HepG2 (cell line): Measurements from ENCODE around the gene RNF182. TPM values are rescaled to one million over a fixed set of nuclear protein-coding genes. Genes with fewer than 3 reads are reported as not detected.

ENCODE experiments used
- ATAC-seq: fragments of 200-7000 bp; cut with Tn5 transposase; 3 replicates; pipeline ENCODE4 v1.9.1; 2020; ENCODE audit warnings: mild to moderate bottlenecking, moderate library complexity
- BruUV-seq: library from RNA; stranded (reverse); fragments of 400-500 nt; replicated peaks from 2 replicates; lab custom pipeline; 2021; lab: Mats Ljungman, UMichigan
- CTCF ChIA-PET: fragments of 300-600 bp; formaldehyde crosslinking; extraction: SDS; loops from one replicate; lab custom pipeline; 2021; ENCODE audit warnings: low total read pairs, inconsistent platforms, low intra/inter-chr PET ratio; lab: Yijun Ruan, JAX
- POLR2A ChIA-PET: fragments of 350-600 bp; sonication (Branson Sonifier 250); formaldehyde crosslinking; loops from one replicate; lab custom pipeline; 2020; ENCODE audit warnings: antibody characterized with exemption, inconsistent platforms; lab: Yijun Ruan, JAX
- DNase-seq: peaks from one replicate; pipeline ENCODE4 v3.0.0-alpha.2; 2015; ENCODE audit warnings: low spot score
- FAIRE-seq: peaks from 3 replicates; lab custom pipeline; 2011; peaks lifted over from hg19 to GRCh38; lab: Jason Lieb, UNC
- H2AFZ ChIP-seq: one replicate; pipeline ENCODE4 v1.6.1; 2011; ENCODE audit warnings: low read length, inconsistent platforms
- H3K27ac ChIP-seq: fragments of 300-600 bp; 3 replicates; pipeline ENCODE4 v1.8.0; 2011; ENCODE audit warnings: mixed run types, mild to moderate bottlenecking, mixed read lengths, low read length, inconsistent platforms; ENCODE audit not compliant: insufficient read depth; ENCODE audit errors: extremely low read length
- H3K27me3 ChIP-seq, 2 experiments: fragments of 200-600 bp in 1 of 2; 2 replicates in 1 of 2; 3 replicates in 1 of 2; pipeline versions ENCODE4 v1.6.0 to v1.8.0; 2011; ENCODE audit warnings: low read length in 2 of 2, mild to moderate bottlenecking in 2 of 2, moderate library complexity in 2 of 2, inconsistent platforms in 1 of 2; ENCODE audit not compliant: insufficient read depth in 2 of 2, control insufficient read depth in 1 of 2
- H3K36me3 ChIP-seq, 2 experiments: fragments of 200-600 bp in 1 of 2; replicated peaks in 1 of 2; 2 replicates in 1 of 2; 3 replicates in 1 of 2; pipeline versions ENCODE4 v1.5.1 to v1.8.0; 2011; ENCODE audit warnings: low read length in 2 of 2, inconsistent platforms in 1 of 2; ENCODE audit not compliant: insufficient read depth in 2 of 2, control insufficient read depth in 1 of 2
- H3K4me1 ChIP-seq: 2 replicates; pipeline ENCODE4 v1.5.1; 2012; ENCODE audit warnings: low read length, inconsistent platforms; ENCODE audit not compliant: insufficient read depth
- H3K4me2 ChIP-seq: 2 replicates; pipeline ENCODE4 v1.6.0; 2011; ENCODE audit warnings: low read depth, low read length, inconsistent platforms
- H3K4me3 ChIP-seq, 3 experiments: fragments of 200-600 bp in 1 of 3; sonication (generic), shearing (Covaris generic) in 1 of 3; replicated peaks in 1 of 3; 2 replicates each; pipeline ENCODE4 v1.5.1; 2011 to 2016; ENCODE audit warnings: low read length in 3 of 3, inconsistent platforms in 2 of 3, low read depth in 2 of 3, mild to moderate bottlenecking in 2 of 3, control low read depth in 1 of 3, mixed read lengths in 1 of 3; ENCODE audit not compliant: insufficient read depth in 1 of 3
- H3K79me2 ChIP-seq: one replicate; pipeline ENCODE4 v1.6.1; 2011; ENCODE audit warnings: low read length, inconsistent platforms; ENCODE audit not compliant: insufficient read depth
- H3K9ac ChIP-seq: 2 replicates; pipeline ENCODE4 v1.6.0; 2011; ENCODE audit warnings: mild to moderate bottlenecking, low read depth, low read length, inconsistent platforms; ENCODE audit not compliant: insufficient read depth
- H3K9me3 ChIP-seq: 2 replicates; pipeline ENCODE4 v1.5.1; 2012; ENCODE audit warnings: mild to moderate bottlenecking, low read length
- H4K20me1 ChIP-seq: 2 replicates; pipeline ENCODE4 v1.6.0; 2011; ENCODE audit warnings: inconsistent platforms, mild to moderate bottlenecking, low read length, moderate library complexity; ENCODE audit not compliant: insufficient read depth
- CC2D1A ChIP-seq: sonication (generic); formaldehyde crosslinking; IDR thresholded peaks from 2 replicates; pipeline ENCODE4 v1.8.1; 2023; ENCODE audit warnings: mild to moderate bottlenecking, missing genetic modification reagents
- GZF1 ChIP-seq: sonication (generic); formaldehyde crosslinking; IDR thresholded peaks from 2 replicates; pipeline ENCODE4 v1.5.1; 2020; ENCODE audit warnings: mild to moderate bottlenecking, missing genetic modification reagents
- HDAC1 ChIP-seq: sonication (generic); formaldehyde crosslinking; IDR thresholded peaks from 2 replicates; pipeline ENCODE4 v1.5.1; 2020; ENCODE audit warnings: mild to moderate bottlenecking, missing genetic modification reagents
- IKZF4 ChIP-seq: sonication (generic); formaldehyde crosslinking; IDR thresholded peaks from 2 replicates; pipeline ENCODE4 v1.5.1; 2020; ENCODE audit warnings: borderline replicate concordance, mild to moderate bottlenecking, low read depth, missing genetic modification reagents; ENCODE audit errors: not compliant biosample characterization
- KAT7 ChIP-seq: IDR thresholded peaks from 2 replicates; pipeline ENCODE4 v1.6.1; 2018; ENCODE audit warnings: borderline replicate concordance, missing compliant biosample characterization
- KDM1A ChIP-seq: IDR thresholded peaks from 2 replicates; pipeline ENCODE4 v1.6.1; 2016; ENCODE audit warnings: missing compliant biosample characterization
- KMT2A ChIP-seq: sonication (generic); formaldehyde crosslinking; IDR thresholded peaks from 2 replicates; pipeline ENCODE4 v1.4.0; 2020; ENCODE audit warnings: missing genetic modification reagents
- MIER2 ChIP-seq: IDR thresholded peaks from 2 replicates; pipeline ENCODE4 v1.6.1; 2016; ENCODE audit warnings: missing biosample characterization, missing genetic modification reagents
- MTA1 ChIP-seq: sonication (generic); formaldehyde crosslinking; IDR thresholded peaks from 2 replicates; pipeline ENCODE4 v1.4.0; 2020; ENCODE audit warnings: missing genetic modification reagents, mild to moderate bottlenecking, borderline replicate concordance
- PAWR ChIP-seq: sonication (generic); formaldehyde crosslinking; IDR thresholded peaks from 2 replicates; pipeline ENCODE4 v1.4.0; 2020; ENCODE audit warnings: missing genetic modification reagents, mild to moderate bottlenecking, borderline replicate concordance
- SMAD1 ChIP-seq: sonication (generic); formaldehyde crosslinking; IDR thresholded peaks from 2 replicates; pipeline ENCODE4 v1.4.0; 2020; ENCODE audit warnings: missing genetic modification reagents, low read depth, mild to moderate bottlenecking, borderline replicate concordance
- SOX5 ChIP-seq: IDR thresholded peaks from 2 replicates; pipeline ENCODE4 v1.6.1; 2016; ENCODE audit warnings: borderline replicate concordance
- STAG1 ChIP-seq: sonication (generic); formaldehyde crosslinking; IDR thresholded peaks from 2 replicates; pipeline ENCODE4 v1.4.0; 2020; ENCODE audit warnings: missing genetic modification reagents
- TCF12 ChIP-seq, 2 experiments: fragments of 450-650 bp in 1 of 2; sonication (generic) in 1 of 2; formaldehyde crosslinking in 1 of 2; IDR thresholded peaks; 2 replicates each; pipeline versions ENCODE4 v1.6.1 to v1.8.0; 2017 to 2022; ENCODE audit warnings: antibody characterized with exemption in 1 of 2, mild to moderate bottlenecking in 1 of 2, missing genetic modification reagents in 1 of 2, moderate library complexity in 1 of 2
- ZFP36L1 ChIP-seq: sonication (generic); formaldehyde crosslinking; IDR thresholded peaks from 2 replicates; pipeline ENCODE4 v1.8.0; 2022; ENCODE audit warnings: mild to moderate bottlenecking, missing genetic modification reagents, moderate library complexity
- ZKSCAN1 ChIP-seq: fragments of 150-350 bp; IDR thresholded peaks from 2 replicates; pipeline ENCODE4 v1.6.1; 2014; ENCODE audit warnings: low read length
- ZNF10 ChIP-seq: sonication (generic); formaldehyde crosslinking; IDR thresholded peaks from 2 replicates; pipeline ENCODE4 v1.4.0; 2020; ENCODE audit warnings: mild to moderate bottlenecking, low read depth, missing genetic modification reagents, borderline replicate concordance
- WGBS: methylation state at CpG from one replicate; pipeline ENCODE4 v1.1.6; 2017; ENCODE audit warnings: low lambda C conversion rate; 5-methylcytosine and 5-hydroxymethylcytosine counted together
- in situ Hi-C: cut with HindIII; loops from 2 replicates; pipeline ENCODE4 v1.10.0; 2017; ENCODE audit warnings: low pct_unique_long_range_greater_than_20kb; ENCODE audit not compliant: extremely low pct_ligation_motif_present
- intact Hi-C: fragments of 100-400 bp; cut with micrococcal nuclease; formaldehyde crosslinking; loops from one replicate; pipeline ENCODE4 v1.10.0; 2022; ENCODE audit not compliant: unreplicated experiment
- polyA plus RNA-seq, 8 experiments: library from polyadenylated mRNA; depleted of rRNA in 3 of 8; stranded (reverse) in 7 of 8; unstranded in 1 of 8; fragments of >200 nt; fragmentation: Illumina TruSeq in 4 of 8; extraction: Trizol in 4 of 8; gene quantifications; 2 replicates each; pipeline versions ENCODE4 v1.2.1 to v1.2.3, GENCODE V29; 2011 to 2016; ENCODE audit warnings: low read depth in 4 of 8, missing spikeins in 1 of 8, mixed read lengths in 1 of 8; ENCODE audit not compliant: insufficient read depth in 1 of 8
- total RNA-seq, 5 experiments: library from RNA; depleted of rRNA; stranded (reverse); fragments of >200 nt; fragmentation: Illumina TruSeq; extraction: Trizol; gene quantifications; 2 replicates each; pipeline ENCODE4 v1.2.3, GENCODE V29; 2016; ENCODE audit warnings: low read depth in 1 of 5
- TF ChIP-seq, protein P1 (sequence below): sonication (generic); formaldehyde crosslinking; conservative IDR thresholded peaks from 2 replicates; pipeline ENCODE4 v1.4.0; 2020; ENCODE audit warnings: missing genetic modification reagents
- TF ChIP-seq, protein P2 (sequence below): sonication (generic); formaldehyde crosslinking; conservative IDR thresholded peaks from 2 replicates; pipeline ENCODE4 v1.5.0; 2020; ENCODE audit warnings: missing genetic modification reagents
- TF ChIP-seq, protein P3 (sequence below): IDR thresholded peaks from 2 replicates; pipeline ENCODE4 v1.6.1; 2018; ENCODE audit warnings: missing genetic modification reagents, mild to moderate bottlenecking, missing compliant biosample characterization

Gene RNF182
- total and polyA plus RNA-seq, 2 of the 13 experiments (the other 11 are each of a cell fraction or from before 2014, with no cell fraction given) = not detected

DNA sequence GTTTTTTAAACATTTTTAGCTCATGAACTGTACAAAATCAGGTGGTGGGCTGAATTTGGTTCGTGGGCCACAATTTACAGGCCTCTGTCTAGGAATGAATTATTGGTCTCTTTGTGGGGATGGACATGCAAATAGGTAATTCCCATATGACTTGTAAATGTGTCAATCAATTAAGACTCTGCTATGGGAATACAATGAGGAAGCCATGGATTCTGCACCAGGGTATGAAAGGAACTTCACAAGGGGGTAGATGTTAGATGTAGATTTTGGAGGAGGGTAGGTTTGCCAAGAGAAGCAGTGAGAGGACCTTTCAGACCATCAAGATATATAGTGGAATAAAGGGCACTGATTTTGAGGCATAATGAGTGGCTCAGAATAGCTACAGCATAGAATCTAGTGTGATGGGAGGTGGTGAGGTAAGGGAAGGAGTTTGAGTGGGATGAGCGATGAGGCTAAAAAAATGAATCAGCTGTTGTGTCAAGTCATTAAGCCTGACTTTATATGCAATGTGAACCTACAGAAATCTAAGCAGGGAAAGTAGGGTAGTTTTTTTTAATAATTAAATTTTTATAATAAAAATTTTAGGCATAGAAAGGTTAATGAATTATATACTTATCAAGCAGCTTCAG is 32.6 kb upstream of the RNF182 start:
- ChIA-PET CTCF (no interaction called here), POLR2A (no interaction called here)
- Histone ChIP-seq H3K4me3 (no peak overlapping the region), H3K4me2 (no peak overlapping the region), H3K27me3 (no peaks in the 10 kb centered on the region), H3K36me3 (no peaks in the 10 kb centered on the region), H3K4me1 (no peaks in the 10 kb centered on the region), H3K27ac (no peak overlapping the region), H3K9ac (no peak overlapping the region), H3K79me2 (no peaks in the 10 kb centered on the region), H3K9me3 (no peaks in the 10 kb centered on the region), H2AFZ (no peak overlapping the region), H4K20me1 (no peaks in the 10 kb centered on the region)
- no peak for DNase-seq
- 15% methylated on average over 2 of the region's 2 CpGs for WGBS
- ATAC-seq = no peak
- FAIRE-seq = no peak
- in situ Hi-C loops (no loop called here), intact Hi-C loops (no loop called here)
- no TSS peak for BruUV-seq
- TF ChIP-seq ZFP36L1 (CRISPR knock-in tag) = no peak
- no peak for TF ChIP-seq STAG1 (CRISPR knock-in tag)
- TF ChIP-seq CC2D1A (CRISPR knock-in tag) = no peak
- no peak for TF ChIP-seq KDM1A (CRISPR knock-in tag)
- TF ChIP-seq ZNF10 (CRISPR knock-in tag) = no peak
- TF ChIP-seq, protein P1, sequence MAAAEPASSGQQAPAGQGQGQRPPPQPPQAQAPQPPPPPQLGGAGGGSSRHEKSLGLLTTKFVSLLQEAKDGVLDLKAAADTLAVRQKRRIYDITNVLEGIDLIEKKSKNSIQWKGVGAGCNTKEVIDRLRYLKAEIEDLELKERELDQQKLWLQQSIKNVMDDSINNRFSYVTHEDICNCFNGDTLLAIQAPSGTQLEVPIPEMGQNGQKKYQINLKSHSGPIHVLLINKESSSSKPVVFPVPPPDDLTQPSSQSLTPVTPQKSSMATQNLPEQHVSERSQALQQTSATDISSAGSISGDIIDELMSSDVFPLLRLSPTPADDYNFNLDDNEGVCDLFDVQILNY = no peak
- TF ChIP-seq HDAC1 = no peak
- TF ChIP-seq, protein P2, sequence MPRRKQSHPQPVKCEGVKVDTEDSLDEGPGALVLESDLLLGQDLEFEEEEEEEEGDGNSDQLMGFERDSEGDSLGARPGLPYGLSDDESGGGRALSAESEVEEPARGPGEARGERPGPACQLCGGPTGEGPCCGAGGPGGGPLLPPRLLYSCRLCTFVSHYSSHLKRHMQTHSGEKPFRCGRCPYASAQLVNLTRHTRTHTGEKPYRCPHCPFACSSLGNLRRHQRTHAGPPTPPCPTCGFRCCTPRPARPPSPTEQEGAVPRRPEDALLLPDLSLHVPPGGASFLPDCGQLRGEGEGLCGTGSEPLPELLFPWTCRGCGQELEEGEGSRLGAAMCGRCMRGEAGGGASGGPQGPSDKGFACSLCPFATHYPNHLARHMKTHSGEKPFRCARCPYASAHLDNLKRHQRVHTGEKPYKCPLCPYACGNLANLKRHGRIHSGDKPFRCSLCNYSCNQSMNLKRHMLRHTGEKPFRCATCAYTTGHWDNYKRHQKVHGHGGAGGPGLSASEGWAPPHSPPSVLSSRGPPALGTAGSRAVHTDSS = no peak
- TF ChIP-seq KAT7 (CRISPR knock-in tag) = no peak
- no peak for TF ChIP-seq PAWR
- no peak for TF ChIP-seq IKZF4 (CRISPR knock-in tag)
- TF ChIP-seq, protein P3, sequence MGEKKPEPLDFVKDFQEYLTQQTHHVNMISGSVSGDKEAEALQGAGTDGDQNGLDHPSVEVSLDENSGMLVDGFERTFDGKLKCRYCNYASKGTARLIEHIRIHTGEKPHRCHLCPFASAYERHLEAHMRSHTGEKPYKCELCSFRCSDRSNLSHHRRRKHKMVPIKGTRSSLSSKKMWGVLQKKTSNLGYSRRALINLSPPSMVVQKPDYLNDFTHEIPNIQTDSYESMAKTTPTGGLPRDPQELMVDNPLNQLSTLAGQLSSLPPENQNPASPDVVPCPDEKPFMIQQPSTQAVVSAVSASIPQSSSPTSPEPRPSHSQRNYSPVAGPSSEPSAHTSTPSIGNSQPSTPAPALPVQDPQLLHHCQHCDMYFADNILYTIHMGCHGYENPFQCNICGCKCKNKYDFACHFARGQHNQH = no peak
- no peak for TF ChIP-seq TCF12 (IDR thresholded peaks at IDR 0.05)
- TF ChIP-seq TCF12 (CRISPR knock-in tag; IDR thresholded peaks at IDR 0.05) = no peak
- no peak for TF ChIP-seq MTA1
- TF ChIP-seq SMAD1 (CRISPR knock-in tag) = no peak
- TF ChIP-seq KMT2A (CRISPR knock-in tag) = no peak
- TF ChIP-seq GZF1 (CRISPR knock-in tag) = no peak
- TF ChIP-seq MIER2 = no peak
- no peak for TF ChIP-seq ZKSCAN1
- TF ChIP-seq SOX5 (CRISPR knock-in tag) = no peak
